H9 (cell line): Measurements from ENCODE around the gene KCNMB2. TPM values are rescaled to one million over a fixed set of nuclear protein-coding genes. Genes with fewer than 3 reads are reported as not detected.

Source experiments
- DNase-seq: peaks from one replicate; pipeline ENCODE4 v3.0.0-alpha.2; 2017
- H2AFZ ChIP-seq: one replicate; pipeline ENCODE4 v1.6.1; 2013; ENCODE audit warnings: mild to moderate bottlenecking, low read length, control low read depth, moderate library complexity
- H2AK5ac ChIP-seq: 2 replicates; pipeline ENCODE4 v1.6.1; 2013; ENCODE audit warnings: low read length, control low read depth, mixed read lengths; ENCODE audit not compliant: insufficient read length
- H2BK120ac ChIP-seq: one replicate; pipeline ENCODE4 v1.6.1; 2013; ENCODE audit warnings: low read depth, mild to moderate bottlenecking, low read length, control low read depth, inconsistent platforms; ENCODE audit not compliant: poor library complexity, severe bottlenecking
- H2BK12ac ChIP-seq: 2 replicates; pipeline ENCODE4 v1.6.1; 2013; ENCODE audit warnings: low read length, control low read depth, mixed read lengths, low read depth; ENCODE audit not compliant: insufficient read length
- H2BK15ac ChIP-seq: 2 replicates; pipeline ENCODE4 v1.6.1; 2013; ENCODE audit warnings: low read depth, low read length, control low read depth
- H2BK20ac ChIP-seq: one replicate; pipeline ENCODE4 v1.6.1; 2013; ENCODE audit warnings: low read depth, mild to moderate bottlenecking, low read length, control low read depth, inconsistent platforms; ENCODE audit not compliant: poor library complexity, severe bottlenecking
- H2BK5ac ChIP-seq: 2 replicates; pipeline ENCODE4 v1.6.1; 2013; ENCODE audit warnings: low read length, control low read depth, mixed read lengths; ENCODE audit not compliant: insufficient read length
- H3K14ac ChIP-seq: 2 replicates; pipeline ENCODE4 v1.6.1; 2013; ENCODE audit warnings: low read length, control low read depth; ENCODE audit not compliant: insufficient read depth
- H3K18ac ChIP-seq: 2 replicates; pipeline ENCODE4 v1.6.1; 2013; ENCODE audit warnings: low read depth, mild to moderate bottlenecking, mixed read lengths, low read length, control low read depth; ENCODE audit not compliant: insufficient read length
- H3K23ac ChIP-seq: 2 replicates; pipeline ENCODE4 v1.6.1; 2013; ENCODE audit warnings: low read length, control low read depth, mixed read lengths, low read depth; ENCODE audit not compliant: insufficient read length
- H3K23me2 ChIP-seq: 2 replicates; pipeline ENCODE4 v1.6.1; 2013; ENCODE audit warnings: low read depth, mild to moderate bottlenecking, mixed read lengths, low read length, control low read depth; ENCODE audit not compliant: insufficient read length, poor library complexity, severe bottlenecking
- H3K27ac ChIP-seq: 2 replicates; pipeline ENCODE4 v1.5.1; 2013; ENCODE audit warnings: low read length, control low read depth, mixed read lengths, low read depth; ENCODE audit not compliant: insufficient read length
- H3K27me3 ChIP-seq: 2 replicates; pipeline ENCODE4 v1.6.1; 2013; ENCODE audit warnings: low read length, control low read depth, inconsistent platforms; ENCODE audit not compliant: insufficient read depth
- H3K4ac ChIP-seq: 2 replicates; pipeline ENCODE4 v1.6.1; 2013; ENCODE audit warnings: low read depth, mild to moderate bottlenecking, control low read depth, inconsistent platforms, low read length, moderate library complexity
- H3K4me1 ChIP-seq: 2 replicates; pipeline ENCODE4 v1.6.1; 2013; ENCODE audit warnings: low read length, control low read depth, inconsistent platforms; ENCODE audit not compliant: insufficient read depth
- H3K4me2 ChIP-seq: 2 replicates; pipeline ENCODE4 v1.6.1; 2013; ENCODE audit warnings: low read length, control low read depth, mixed read lengths; ENCODE audit not compliant: insufficient read length, insufficient read depth
- H3K56ac ChIP-seq: 2 replicates; pipeline ENCODE4 v1.6.1; 2013; ENCODE audit warnings: low read depth, mild to moderate bottlenecking, mixed read lengths, low read length, control low read depth; ENCODE audit not compliant: insufficient read length
- H3K79me1 ChIP-seq: 2 replicates; pipeline ENCODE4 v1.6.1; 2013; ENCODE audit warnings: low read depth, mild to moderate bottlenecking, moderate library complexity, low read length, control low read depth, inconsistent platforms; ENCODE audit not compliant: insufficient read depth, poor library complexity, severe bottlenecking
- H3K79me2 ChIP-seq: 2 replicates; pipeline ENCODE4 v1.6.1; 2013; ENCODE audit warnings: low read length, control low read depth, inconsistent platforms; ENCODE audit not compliant: insufficient read depth
- H3K9ac ChIP-seq: 2 replicates; pipeline ENCODE4 v1.6.1; 2013; ENCODE audit warnings: low read length, control low read depth, mixed read lengths; ENCODE audit not compliant: insufficient read length; ENCODE audit errors: extremely low read depth
- H3K9me3 ChIP-seq: one replicate; pipeline ENCODE4 v1.6.1; 2013; ENCODE audit warnings: low read depth, low read length, inconsistent platforms; ENCODE audit not compliant: control insufficient read depth
- H3T11ph ChIP-seq: one replicate; pipeline ENCODE4 v1.6.1; 2013; ENCODE audit warnings: mild to moderate bottlenecking, low read length, control low read depth, inconsistent platforms
- H4K20me1 ChIP-seq: one replicate; pipeline ENCODE4 v1.6.1; 2013; ENCODE audit not compliant: control insufficient read depth, insufficient read length, insufficient read depth
- H4K5ac ChIP-seq: 2 replicates; pipeline ENCODE4 v1.6.1; 2013; ENCODE audit warnings: low read depth, mild to moderate bottlenecking, mixed read lengths, low read length, control low read depth; ENCODE audit not compliant: insufficient read length
- H4K8ac ChIP-seq: replicated peaks from 2 replicates; pipeline ENCODE4 v1.6.1; 2013; ENCODE audit warnings: low read length, control low read depth, mixed read lengths, low read depth; ENCODE audit not compliant: insufficient read length
- H4K91ac ChIP-seq: 2 replicates; pipeline ENCODE4 v1.6.1; 2013; ENCODE audit warnings: low read depth, mild to moderate bottlenecking, moderate library complexity, mixed read lengths, low read length, control low read depth; ENCODE audit not compliant: insufficient read length
- H3K27ac Mint-ChIP-seq, 3 experiments: 2 replicates in 2 of 3; 3 replicates in 1 of 3; pipeline ENCODE4 v1.8.0; 2020 to 2021; ENCODE audit warnings: mixed read lengths in 3 of 3, mild to moderate bottlenecking in 1 of 3, moderate library complexity in 1 of 3
- H3K27me3 Mint-ChIP-seq: 2 replicates; pipeline ENCODE4 v1.8.0; 2021; ENCODE audit warnings: low read depth, mild to moderate bottlenecking, moderate library complexity, mixed read lengths
- H3K36me3 Mint-ChIP-seq, 3 experiments: 2 replicates in 2 of 3; 3 replicates in 1 of 3; pipeline ENCODE4 v1.8.0; 2020 to 2021; ENCODE audit warnings: low read depth in 3 of 3, mixed read lengths in 3 of 3; ENCODE audit not compliant: insufficient read depth in 1 of 3
- H3K4me1 Mint-ChIP-seq, 2 experiments: 2 replicates each; pipeline ENCODE4 v1.8.0; 2020; ENCODE audit warnings: mixed read lengths in 2 of 2
- H3K4me3 Mint-ChIP-seq, 2 experiments: 2 replicates in 1 of 2; 3 replicates in 1 of 2; pipeline ENCODE4 v1.8.0; 2020 to 2021; ENCODE audit warnings: mild to moderate bottlenecking in 2 of 2, mixed read lengths in 2 of 2, moderate library complexity in 1 of 2
- H3K9me3 Mint-ChIP-seq, 2 experiments: 2 replicates in 1 of 2; 3 replicates in 1 of 2; pipeline ENCODE4 v1.8.0; 2020; ENCODE audit warnings: mild to moderate bottlenecking in 2 of 2, mixed read lengths in 2 of 2, moderate library complexity in 1 of 2
- CTCF ChIP-seq: fragments of 200-600 bp; sonication (generic); conservative IDR thresholded peaks from 3 replicates; pipeline ENCODE4 v1.8.0; 2021; ENCODE audit warnings: antibody characterized with exemption, mild to moderate bottlenecking
- WGBS: extraction: QIAGEN DNeasy Blood & Tissue Kit; methylation state at CpG from one replicate; pipeline ENCODE4 v1.1.7; 2013; ENCODE audit warnings: missing lambda C conversion rate, low lambda C conversion rate, mixed read lengths; ENCODE audit not compliant: insufficient read length; ENCODE audit errors: extremely low coverage; 5-methylcytosine and 5-hydroxymethylcytosine counted together
- total RNA-seq: library from RNA; stranded (reverse); gene quantifications from 2 replicates; pipeline ENCODE4 v1.2.1, GENCODE V29; 2021

The KCNMB2 gene
- total RNA-seq, 1 experiment from 2014 or later = not detected

GRCh38 chr3:178844916-178845315 lies 308.7 kb downstream of the KCNMB2 start:
- Histone ChIP-seq H3K4me2 (no peak overlapping the region), H3K23me2 (no peaks in the 10 kb centered on the region), H2BK120ac (no peak overlapping the region), H3K18ac (no peak overlapping the region), H3K14ac (no peak overlapping the region), H3K56ac (no peak overlapping the region), H3K9me3 (no peaks in the 10 kb centered on the region), H2AK5ac (no peak overlapping the region), H4K5ac (no peak overlapping the region), H4K20me1 (no peaks in the 10 kb centered on the region), H3K79me2 (no peaks in the 10 kb centered on the region), H3T11ph (no peak overlapping the region), H4K91ac (no peak overlapping the region), H2BK15ac (no peak overlapping the region), H3K23ac (no peak overlapping the region), H3K9ac (no peak overlapping the region), H2AFZ (no peak overlapping the region), H2BK20ac (no peak overlapping the region), H3K79me1 (no peaks in the 10 kb centered on the region), H4K8ac (no peak overlapping the region), H3K4ac (no peak overlapping the region), H3K27me3 (no peaks in the 10 kb centered on the region; the same call in 1 of the 2 replicates), H2BK5ac (no peak overlapping the region), H2BK12ac (no peak overlapping the region), H3K4me1 (no peaks in the 10 kb centered on the region), H3K27ac (no peak overlapping the region)
- H3K27ac Mint-ChIP-seq = no peak overlapping the region
- H3K4me3 Mint-ChIP-seq = no peak overlapping the region
- peaks cover 7 to 11% of the 10 kb centered on the region in 2 experiments for H3K4me1 Mint-ChIP-seq
- no CpG with 5 or more reads among the region's 2 CpGs for WGBS
- peaks cover 11 to 13% of the 10 kb centered on the region in 2 experiments; a peak in 4 of 5 replicates for H3K9me3 Mint-ChIP-seq
- no peak for DNase-seq
- no peaks in the 10 kb centered on the region for H3K27me3 Mint-ChIP-seq
- TF ChIP-seq CTCF = no peak
- peaks cover 9 to 14% (median 13%) of the 10 kb centered on the region in 3 experiments; a peak in 6 of 7 replicates for H3K36me3 Mint-ChIP-seq
